ENCODE data around the gene DPH6.

- no peak for TF ChIP-seq CTCF (IDR thresholded peaks at IDR 0.05)
- TF ChIP-seq ZFX (IDR thresholded peaks at IDR 0.05; ENCODE audit: borderline replicate concordance) = no peak
Observed at GRCh38 chr15:35479423-35479822, 66.5 kb downstream of the DPH6 start.

All from 22Rv1 (cell line).